ENCODE results near the gene RERE. TPM values are rescaled to one million over a fixed set of nuclear protein-coding genes. Genes with fewer than 3 reads are reported as not detected.
A peak's percentile ranks its signal among the peaks of the same experiment; 100 is the strongest.

The RERE gene
- total RNA-seq, 1 experiment from 2014 or later = 73.4 TPM

DNA sequence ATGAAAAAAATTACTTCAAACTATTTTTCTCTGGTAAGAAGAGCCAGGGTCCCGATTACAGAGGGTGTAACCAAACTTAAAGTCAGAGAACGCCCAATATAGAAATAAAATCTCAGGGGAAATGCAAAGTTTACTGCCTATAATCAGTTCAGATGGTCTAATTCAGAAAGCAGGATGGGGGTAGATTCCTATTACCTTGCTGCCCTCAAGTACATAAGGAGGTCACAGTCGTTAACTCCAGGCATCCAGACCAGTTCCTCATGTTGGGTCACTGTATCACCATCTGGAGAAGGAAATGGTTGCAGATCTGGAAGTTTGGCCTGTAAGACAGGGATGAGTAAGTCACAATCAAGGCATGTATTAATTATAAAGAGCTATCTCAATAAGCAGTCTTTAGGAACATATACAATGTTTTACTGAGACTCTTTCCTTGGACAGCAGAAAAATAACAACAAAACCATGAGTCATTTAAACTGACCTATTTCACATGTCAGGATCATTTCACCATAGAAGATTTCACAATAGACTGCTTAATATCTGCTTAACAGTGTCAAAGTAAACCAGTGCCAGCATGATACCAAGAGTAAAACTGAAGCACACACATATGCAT, 320.1 kb downstream of the RERE start:
- no TSS peak for BruUV-seq (replicated peaks)
- H3K4me2 ChIP-seq = peak overlapping the region; percentile 6; the same call in 1 of the 2 replicates
- 0 out of 2 replicates have a peak, but pooled peaks cover 4% of the 10 kb centered on the region for H3K36me3 ChIP-seq (ENCODE audit: low read depth)
- no peaks in the 10 kb centered on the region for H4K20me1 ChIP-seq (ENCODE audit: insufficient read depth)
- CTCF ChIA-PET = no interaction called here
- peaks cover 13% of the 10 kb centered on the region; the same call in 1 of the 2 replicates for H3K79me2 ChIP-seq (ENCODE audit: low read depth)
- DNase-seq = peak in 1 of 2 experiments; percentile 72
- H3K9me3 ChIP-seq (ENCODE audit: insufficient read depth, low read depth) = no peaks in the 10 kb centered on the region
- no peaks in the 10 kb centered on the region for H3K27me3 ChIP-seq (ENCODE audit: insufficient read depth, low read depth)
- peaks cover 29% of the 10 kb centered on the region for H3K4me1 ChIP-seq (replicated peaks; ENCODE audit: insufficient read depth)
- H2AFZ ChIP-seq = no peak overlapping the region
- TF ChIP-seq, protein P1, sequence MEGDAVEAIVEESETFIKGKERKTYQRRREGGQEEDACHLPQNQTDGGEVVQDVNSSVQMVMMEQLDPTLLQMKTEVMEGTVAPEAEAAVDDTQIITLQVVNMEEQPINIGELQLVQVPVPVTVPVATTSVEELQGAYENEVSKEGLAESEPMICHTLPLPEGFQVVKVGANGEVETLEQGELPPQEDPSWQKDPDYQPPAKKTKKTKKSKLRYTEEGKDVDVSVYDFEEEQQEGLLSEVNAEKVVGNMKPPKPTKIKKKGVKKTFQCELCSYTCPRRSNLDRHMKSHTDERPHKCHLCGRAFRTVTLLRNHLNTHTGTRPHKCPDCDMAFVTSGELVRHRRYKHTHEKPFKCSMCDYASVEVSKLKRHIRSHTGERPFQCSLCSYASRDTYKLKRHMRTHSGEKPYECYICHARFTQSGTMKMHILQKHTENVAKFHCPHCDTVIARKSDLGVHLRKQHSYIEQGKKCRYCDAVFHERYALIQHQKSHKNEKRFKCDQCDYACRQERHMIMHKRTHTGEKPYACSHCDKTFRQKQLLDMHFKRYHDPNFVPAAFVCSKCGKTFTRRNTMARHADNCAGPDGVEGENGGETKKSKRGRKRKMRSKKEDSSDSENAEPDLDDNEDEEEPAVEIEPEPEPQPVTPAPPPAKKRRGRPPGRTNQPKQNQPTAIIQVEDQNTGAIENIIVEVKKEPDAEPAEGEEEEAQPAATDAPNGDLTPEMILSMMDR (conservative IDR thresholded peaks at IDR 0.05) = no peak
- TF ChIP-seq EZH2 (IDR thresholded peaks at IDR 0.05; ENCODE audit: low read depth) = no peak
- peak overlapping the region; percentile 39 for H3K27ac ChIP-seq
- no peaks in the 10 kb centered on the region for H3K9me2 ChIP-seq (ENCODE audit: insufficient read depth)
- no peak overlapping the region for H3K4me3 ChIP-seq
- intact Hi-C loops (cut with micrococcal nuclease; ENCODE audit: unreplicated experiment) = no loop called here
- POLR2A ChIA-PET (ENCODE audit: unreplicated experiment) = interaction anchor here (0.6 kb wide), 1 partner anchor 60 kb away, joined by 5 read pairs; no protein-coding TSS in a partner anchor
- peaks cover 17% of the 10 kb centered on the region; the same call in 1 of the 2 replicates for H3F3A ChIP-seq (ENCODE audit: insufficient read depth, low read depth)

DNA sequence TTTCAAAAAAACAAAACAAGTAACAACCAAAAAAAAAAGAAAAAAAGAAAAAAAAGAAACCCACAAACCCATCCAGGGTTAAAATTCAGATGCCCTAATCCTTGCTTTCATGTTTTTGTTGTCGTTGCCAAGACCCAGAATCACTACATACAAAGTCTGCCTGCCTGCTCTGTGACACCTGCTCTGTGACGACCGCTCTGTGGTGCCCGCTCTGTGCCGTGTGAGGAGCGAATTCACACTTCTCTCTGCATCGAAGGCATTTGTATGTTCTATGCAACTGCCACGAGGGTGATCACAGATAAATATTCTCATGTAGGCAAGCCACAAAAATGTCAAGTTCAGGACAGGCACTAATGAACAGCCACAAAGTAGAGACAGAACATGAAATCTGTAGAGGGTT, 321.0 kb downstream of the RERE start:
- ChIA-PET POLR2A (ENCODE audit: unreplicated experiment) (no interaction called here), CTCF (no interaction called here)
- Histone ChIP-seq H3K36me3 (ENCODE audit: low read depth) (0 out of 2 replicates have a peak, but pooled peaks cover 4% of the 10 kb centered on the region), H3K79me2 (ENCODE audit: low read depth) (peaks cover 13% of the 10 kb centered on the region; the same call in 1 of the 2 replicates), H3K27me3 (ENCODE audit: insufficient read depth, low read depth) (no peaks in the 10 kb centered on the region), H3K4me2 (no peak overlapping the region), H3K4me1 (replicated peaks; ENCODE audit: insufficient read depth) (peaks cover 29% of the 10 kb centered on the region), H3K27ac (no peak overlapping the region), H3K4me3 (no peak overlapping the region), H3F3A (ENCODE audit: insufficient read depth, low read depth) (peaks cover 17% of the 10 kb centered on the region; the same call in 1 of the 2 replicates), H2AFZ (no peak overlapping the region), H3K9me2 (ENCODE audit: insufficient read depth) (no peaks in the 10 kb centered on the region), H3K9me3 (ENCODE audit: insufficient read depth, low read depth) (no peaks in the 10 kb centered on the region), H4K20me1 (ENCODE audit: insufficient read depth) (no peaks in the 10 kb centered on the region)
- DNase-seq = no peak
- BruUV-seq (replicated peaks) = no TSS peak
- no peak for TF ChIP-seq EZH2 (IDR thresholded peaks at IDR 0.05; ENCODE audit: low read depth)
- TF ChIP-seq, protein P1 (conservative IDR thresholded peaks at IDR 0.05) = no peak
- intact Hi-C loops (cut with micrococcal nuclease; ENCODE audit: unreplicated experiment) = no loop called here

DNA sequence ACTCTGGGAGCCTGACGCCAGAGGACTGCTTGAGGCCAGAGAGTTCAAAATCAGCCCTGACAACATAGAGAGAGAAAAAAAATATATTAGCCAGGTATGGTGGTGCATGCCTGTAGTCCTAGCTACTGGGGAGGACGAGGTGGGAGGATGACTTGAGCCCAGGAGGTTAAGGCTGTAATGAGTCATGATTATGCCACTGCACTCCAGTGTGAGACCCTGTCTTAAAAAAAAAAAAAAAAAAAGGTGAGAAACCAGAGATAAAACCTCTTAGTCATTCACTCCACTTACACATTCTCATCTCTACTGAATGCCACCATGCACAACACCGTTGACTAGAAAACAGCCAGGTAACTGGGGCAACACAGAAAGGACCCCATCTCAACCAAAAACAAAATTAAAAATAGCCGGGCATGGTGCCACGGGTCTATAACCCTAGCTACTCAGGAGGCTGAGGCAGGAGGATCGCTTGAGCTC, 321.5 kb downstream of the RERE start:
- no peak for TF ChIP-seq EZH2 (IDR thresholded peaks at IDR 0.05; ENCODE audit: low read depth)
- TF ChIP-seq, protein P1 (conservative IDR thresholded peaks at IDR 0.05) = no peak
- POLR2A ChIA-PET (ENCODE audit: unreplicated experiment) = no interaction called here
- H3K4me3 ChIP-seq = no peak overlapping the region
- 0 out of 2 replicates have a peak, but pooled peaks cover 4% of the 10 kb centered on the region for H3K36me3 ChIP-seq (ENCODE audit: low read depth)
- CTCF ChIA-PET = no interaction called here
- intact Hi-C loops (cut with micrococcal nuclease; ENCODE audit: unreplicated experiment) = no loop called here
- H3K27ac ChIP-seq = no peak overlapping the region
- no peak overlapping the region for H3K4me2 ChIP-seq
- no peaks in the 10 kb centered on the region for H4K20me1 ChIP-seq (ENCODE audit: insufficient read depth)
- peaks cover 29% of the 10 kb centered on the region for H3K4me1 ChIP-seq (replicated peaks; ENCODE audit: insufficient read depth)
- peak in 1 of 2 experiments; percentile 46 for DNase-seq
- no peaks in the 10 kb centered on the region for H3K9me2 ChIP-seq (ENCODE audit: insufficient read depth)
- H3K79me2 ChIP-seq (ENCODE audit: low read depth) = peaks cover 13% of the 10 kb centered on the region; the same call in 1 of the 2 replicates
- H2AFZ ChIP-seq = no peak overlapping the region
- no TSS peak for BruUV-seq (replicated peaks)
- no peaks in the 10 kb centered on the region for H3K27me3 ChIP-seq (ENCODE audit: insufficient read depth, low read depth)
- no peaks in the 10 kb centered on the region for H3K9me3 ChIP-seq (ENCODE audit: insufficient read depth, low read depth)
- H3F3A ChIP-seq (ENCODE audit: insufficient read depth, low read depth) = peaks cover 17% of the 10 kb centered on the region; the same call in 1 of the 2 replicates

Data from PC-9 (cell line).